GM18519 (cell line): ENCODE measurements around the gene ABRAXAS1.

Experiments used
- ATAC-seq: cut with Tn5 transposase; IDR thresholded peaks from one replicate; pipeline ENCODE4 v1.9.1; 2021; ENCODE audit warnings: mild to moderate bottlenecking, moderate library complexity; ENCODE audit not compliant: unreplicated experiment, low FRiP score

Gene ABRAXAS1

DNA sequence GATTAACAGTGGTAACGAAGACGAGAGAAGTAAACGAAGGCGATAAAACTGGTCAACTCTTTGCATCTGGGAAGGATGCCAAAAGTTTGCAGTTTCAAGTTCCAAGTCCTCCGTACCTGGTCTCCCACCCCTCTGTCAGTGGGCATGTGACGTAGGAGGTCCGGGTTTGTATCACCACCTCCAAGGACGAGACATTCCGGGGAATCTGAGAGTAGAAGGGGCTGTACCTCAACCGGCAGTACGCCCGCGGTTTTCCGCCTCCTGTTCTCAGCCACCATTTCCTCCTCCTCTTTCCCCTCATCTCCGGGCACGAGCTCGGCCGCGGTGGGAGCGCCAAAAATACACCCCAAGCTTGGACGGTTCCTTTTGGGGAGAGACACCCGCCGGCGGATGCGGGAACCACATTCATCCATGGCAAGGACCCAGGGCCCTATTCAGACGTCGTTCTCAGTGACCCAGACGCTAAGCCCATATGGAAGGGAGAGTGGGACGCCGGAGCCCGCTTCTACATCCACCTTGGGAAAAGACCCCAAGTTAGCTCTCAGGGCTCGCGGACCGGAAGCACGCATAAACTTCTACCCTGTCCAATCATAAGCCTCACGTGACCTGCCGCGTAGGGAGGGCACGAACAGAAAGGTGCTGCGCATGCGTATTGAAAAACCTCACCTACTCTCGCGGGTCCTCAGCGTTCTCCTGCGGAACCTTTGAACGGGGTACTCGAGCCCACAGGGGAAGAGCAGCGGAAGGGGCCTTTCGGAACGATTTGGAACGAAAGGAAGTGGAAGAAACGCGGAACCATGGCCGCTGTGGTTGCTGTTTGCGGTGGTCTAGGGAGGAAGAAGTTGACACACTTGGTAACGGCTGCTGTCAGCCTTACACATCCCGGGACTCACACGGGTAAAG, 29.4 kb downstream of the ABRAXAS1 start, which contains the start of the genes HELQ and MRPS18C:
Gene HELQ, minus strand, starts transcription at position 543 of the 903 bp plus-strand sequence. Its CDS starts 130 bp downstream, at position 413.
Gene MRPS18C, plus strand, starts transcription at position 778 of the 903 bp plus-strand sequence. Its CDS starts 20 bp downstream, at position 798.
- ATAC-seq, result peak; percentile 94

DNA sequence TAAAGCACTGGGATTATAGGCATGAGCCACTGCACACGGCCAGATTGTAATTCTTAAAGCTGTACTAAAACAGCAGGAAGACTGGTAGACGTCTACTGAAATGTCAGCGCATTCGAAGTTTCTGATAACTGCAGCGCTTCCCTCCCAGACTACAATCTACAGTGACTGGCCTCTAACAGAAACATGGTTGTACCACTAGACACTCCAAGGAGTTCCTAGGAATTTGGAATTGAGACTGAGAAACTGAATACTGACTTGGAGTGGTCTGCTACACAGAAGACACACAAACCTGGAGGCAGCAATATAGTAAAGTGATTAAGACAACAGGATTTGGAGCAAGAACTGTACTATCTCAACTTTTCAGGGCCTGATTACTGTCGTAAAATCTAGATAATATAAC, 30.2 kb downstream of the ABRAXAS1 start:
- ATAC-seq, result no peak

DNA sequence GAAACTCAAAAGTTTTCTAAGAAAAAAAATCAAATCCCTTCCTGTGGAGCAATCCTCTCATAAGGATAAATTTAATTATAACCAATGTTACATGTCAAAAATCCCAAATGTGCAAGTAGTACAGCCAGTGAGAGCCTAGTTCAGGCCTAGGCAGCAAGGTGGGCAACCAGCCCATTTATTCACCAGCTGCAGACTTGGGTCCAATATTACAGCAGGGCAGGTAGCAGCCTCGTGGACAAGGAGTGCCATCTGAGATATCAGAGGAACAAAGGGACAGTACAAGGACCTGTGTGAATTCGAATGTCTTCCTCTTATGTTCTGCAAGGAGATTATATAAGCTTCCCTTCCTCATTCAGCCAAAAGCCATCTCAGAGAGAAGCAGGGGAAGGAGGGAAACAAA, 35.9 kb downstream of the ABRAXAS1 start:
- ATAC-seq, result no peak

DNA sequence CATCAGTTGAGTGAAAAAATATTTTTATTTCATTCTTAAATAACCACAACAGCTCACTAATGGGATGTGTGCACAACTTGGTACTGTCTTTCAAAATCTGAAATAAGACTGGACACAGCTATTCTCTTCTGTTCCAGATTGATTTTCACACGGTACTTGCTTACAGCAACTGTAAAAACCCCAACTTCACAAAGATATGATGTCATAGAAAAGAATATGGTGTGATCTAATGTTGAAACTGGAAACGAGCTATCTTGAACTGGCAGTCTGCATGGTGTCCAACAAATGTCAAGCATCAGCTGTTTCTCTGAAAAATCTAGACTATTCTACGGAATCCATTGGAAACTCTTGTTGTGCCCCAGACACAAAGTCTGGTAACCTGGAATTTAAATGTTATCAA, 44.0 kb downstream of the ABRAXAS1 start:
- peak; percentile 89 for ATAC-seq

DNA sequence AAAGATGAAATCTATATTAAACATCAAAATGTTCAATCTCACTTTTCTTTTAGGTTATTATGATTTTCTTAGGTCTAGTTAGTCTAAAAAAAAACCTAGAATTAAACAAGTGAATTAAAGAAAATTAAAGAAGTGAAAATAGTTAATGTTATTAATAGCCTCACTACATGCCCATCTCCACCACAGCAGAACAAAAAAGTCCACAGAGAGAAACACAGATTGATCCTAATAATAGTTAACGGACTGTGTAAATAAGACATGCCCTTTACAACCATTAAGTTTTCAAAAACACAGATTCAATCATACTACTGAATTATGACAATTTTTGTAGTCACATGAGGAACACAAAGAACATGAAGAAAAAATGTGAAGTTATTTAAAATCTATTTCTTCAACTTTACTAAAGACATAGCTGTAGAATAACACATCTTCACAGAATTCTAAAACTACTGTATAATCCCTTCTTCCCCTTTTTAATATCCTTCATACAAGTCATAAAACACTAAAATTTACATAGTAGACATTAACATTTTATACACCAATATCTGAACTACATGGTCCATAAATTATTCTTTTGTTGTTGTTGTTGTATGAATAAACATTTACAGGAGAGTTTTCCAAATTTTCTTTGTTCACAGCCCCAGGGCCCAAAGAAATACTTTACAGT, 44.6 kb downstream of the ABRAXAS1 start:
- no peak for ATAC-seq

DNA sequence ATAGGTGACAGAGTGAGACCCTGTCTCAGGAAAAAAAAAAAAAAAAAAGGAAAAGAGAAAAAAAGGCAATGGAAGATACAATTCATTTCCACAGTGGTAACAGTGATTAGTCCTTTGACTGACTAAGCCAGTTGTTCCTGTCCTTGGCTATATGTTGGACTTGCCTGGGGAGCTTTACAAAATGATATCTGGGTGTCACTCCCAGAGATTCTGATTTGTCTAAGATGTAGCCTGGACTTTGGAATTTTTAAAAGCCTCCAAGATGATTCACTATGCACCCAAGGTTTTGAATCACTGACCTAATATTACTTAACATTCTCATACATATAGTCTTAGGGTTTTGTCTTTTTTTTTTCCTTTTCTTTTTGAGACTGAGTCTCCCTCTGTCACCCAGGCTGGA, 46.2 kb downstream of the ABRAXAS1 start:
- ATAC-seq, result no peak

DNA sequence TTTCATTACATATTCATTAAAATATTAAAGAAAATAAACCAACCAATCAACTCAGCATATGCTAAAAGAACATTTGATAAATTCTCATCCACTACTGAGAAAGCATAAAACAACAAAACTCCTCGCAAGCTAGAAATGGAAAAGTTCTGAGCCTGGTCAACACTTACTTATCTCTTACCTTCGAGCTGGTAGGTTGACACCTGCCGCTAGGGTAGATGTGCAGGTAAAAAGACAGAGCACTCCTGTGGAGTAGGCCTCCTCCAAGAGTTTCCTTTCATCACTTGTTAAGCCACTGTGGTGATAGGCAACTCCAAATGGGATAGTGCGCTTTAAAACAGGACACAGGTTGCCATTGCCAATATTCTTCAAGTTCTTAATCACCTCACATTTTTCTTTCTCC, 48.2 kb downstream of the ABRAXAS1 start:
- no peak for ATAC-seq

DNA sequence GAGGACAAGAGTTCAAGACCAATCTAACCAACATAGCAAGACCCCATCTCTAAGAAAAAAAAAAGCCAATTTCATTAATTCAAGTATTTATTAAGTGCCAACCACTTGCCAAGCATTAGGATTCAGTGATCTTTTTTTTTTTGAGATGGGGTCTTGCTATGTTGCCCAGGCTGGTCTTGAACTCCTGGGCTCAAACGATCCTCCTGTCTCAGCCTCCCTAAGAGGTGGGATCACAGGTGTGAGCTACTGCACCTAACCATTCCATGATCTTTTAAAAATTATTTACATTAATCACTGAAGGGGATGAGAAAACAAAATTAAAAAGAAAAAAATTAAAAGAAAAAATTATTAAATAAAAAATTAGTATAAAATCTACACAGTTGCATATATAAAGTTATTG, 53.7 kb downstream of the ABRAXAS1 start:
- no peak for ATAC-seq

DNA sequence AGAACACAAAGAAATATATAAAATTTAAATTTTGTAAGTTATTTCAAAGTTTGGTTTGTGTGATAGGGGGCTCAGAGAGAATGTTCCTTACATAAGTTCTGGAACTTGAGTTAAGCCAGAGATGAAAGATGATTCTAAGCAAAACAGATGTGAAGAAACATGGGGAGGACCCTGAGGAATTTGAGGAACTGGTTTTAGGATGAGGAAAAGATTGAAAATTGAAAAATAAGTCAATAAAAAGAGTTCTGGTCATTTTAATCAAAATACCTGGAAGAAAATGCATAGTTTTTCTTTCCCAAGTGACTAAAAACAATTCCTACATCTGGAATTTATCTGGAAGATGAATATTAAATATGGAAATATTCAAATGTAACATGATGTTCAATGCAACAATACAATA, 66.7 kb downstream of the ABRAXAS1 start:
- no peak for ATAC-seq

DNA sequence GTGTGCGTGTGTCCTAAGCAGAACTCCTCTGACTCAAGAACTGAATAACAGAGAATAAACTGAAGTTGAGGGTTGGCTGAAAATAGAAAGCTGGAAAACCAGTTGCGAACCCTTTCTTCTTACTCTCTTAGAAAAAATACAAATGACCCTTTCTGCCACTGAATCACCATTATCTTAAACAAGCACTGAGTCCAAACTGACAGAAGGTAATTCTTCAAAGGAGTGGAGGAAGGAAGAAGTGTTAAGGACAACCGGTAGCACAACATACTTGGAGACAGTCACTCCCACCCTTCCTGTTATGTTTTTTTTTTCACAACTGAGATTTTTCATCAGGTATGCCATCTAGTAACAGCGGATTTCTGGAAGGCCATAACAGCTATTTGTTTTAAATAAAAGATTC, 67.3 kb downstream of the ABRAXAS1 start:
- no peak for ATAC-seq

DNA sequence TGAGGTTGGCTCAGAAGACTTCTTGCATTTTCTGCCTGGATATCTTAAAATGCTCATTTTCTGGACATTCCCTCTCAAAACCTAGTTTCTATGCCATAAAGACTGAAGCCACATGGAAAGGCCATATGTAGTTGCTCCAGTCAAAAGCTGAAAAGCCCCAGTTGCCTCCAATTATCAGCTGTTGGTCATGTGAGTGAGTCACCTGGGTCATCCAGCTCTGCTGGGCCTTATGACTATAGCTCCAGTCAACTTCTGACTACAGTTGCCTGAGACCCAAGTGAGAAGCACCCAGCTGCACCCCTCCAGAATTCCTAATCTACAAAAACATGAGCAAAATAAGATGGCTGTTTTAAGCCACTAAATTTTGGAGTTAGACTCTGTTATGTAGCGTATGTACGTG, 71.2 kb downstream of the ABRAXAS1 start:
- no peak for ATAC-seq
